Stimulated activated CD8-positive, alpha-beta memory T cell treated with anti-CD3 and anti-CD28 coated beads, Interleukin-7, amount 100 ng/mL, for 4 hours (primary cell): ENCODE data around the gene COL25A1.

Experiments
- DNase-seq, 2 donors: peaks; one replicate each; pipeline ENCODE4 v3.0.0-alpha.2; 2020; ENCODE audit warnings: low read depth in 2 of 2

The COL25A1 gene

DNA sequence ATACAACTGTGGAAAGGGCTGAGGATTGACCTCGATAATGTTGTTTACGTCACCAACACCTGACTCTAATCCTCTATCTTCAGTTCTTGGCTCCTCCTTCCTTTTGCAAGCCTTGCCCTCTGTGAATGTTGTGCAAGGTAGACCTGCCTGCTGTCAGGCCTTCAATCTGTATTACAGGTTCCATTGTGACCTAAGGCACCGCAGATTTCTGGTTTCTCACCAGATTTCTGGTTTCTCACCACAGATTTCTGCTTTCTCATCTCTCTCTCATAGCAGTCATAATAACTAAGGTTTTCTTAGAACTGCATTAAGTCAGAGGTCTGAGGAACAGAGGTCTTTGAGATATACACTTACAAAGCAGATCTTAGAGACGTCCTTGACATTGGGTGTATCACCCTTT lies 488.1 kb downstream of the COL25A1 start:
- no peak for DNase-seq

DNA sequence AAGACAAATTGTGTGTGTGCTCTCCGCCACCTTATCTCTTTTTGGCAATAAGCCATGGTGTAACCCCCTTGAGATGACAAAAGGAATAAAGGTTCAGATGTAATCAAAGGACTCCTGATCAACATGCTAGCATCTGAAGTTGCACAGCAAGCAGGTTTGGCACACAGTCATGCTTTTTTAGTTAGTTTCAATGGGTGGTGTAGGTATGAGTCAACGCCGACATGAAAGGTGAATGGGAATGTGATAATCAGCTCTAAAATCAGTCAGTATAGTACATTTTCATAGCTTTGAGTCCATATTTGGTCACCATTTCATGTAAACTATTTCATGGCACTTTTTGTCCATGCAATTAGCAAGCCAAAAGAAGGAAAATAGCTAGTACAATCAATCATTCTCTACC lies 489.2 kb downstream of the COL25A1 start:
- DNase-seq = no peak

- DNase-seq = no peak
Observed at GRCh38 chr4:108811486-108811885, 491.0 kb downstream of the COL25A1 start.

GRCh38 chr4:108810087-108810486 lies 492.4 kb downstream of the COL25A1 start:
- no peak for DNase-seq

DNA sequence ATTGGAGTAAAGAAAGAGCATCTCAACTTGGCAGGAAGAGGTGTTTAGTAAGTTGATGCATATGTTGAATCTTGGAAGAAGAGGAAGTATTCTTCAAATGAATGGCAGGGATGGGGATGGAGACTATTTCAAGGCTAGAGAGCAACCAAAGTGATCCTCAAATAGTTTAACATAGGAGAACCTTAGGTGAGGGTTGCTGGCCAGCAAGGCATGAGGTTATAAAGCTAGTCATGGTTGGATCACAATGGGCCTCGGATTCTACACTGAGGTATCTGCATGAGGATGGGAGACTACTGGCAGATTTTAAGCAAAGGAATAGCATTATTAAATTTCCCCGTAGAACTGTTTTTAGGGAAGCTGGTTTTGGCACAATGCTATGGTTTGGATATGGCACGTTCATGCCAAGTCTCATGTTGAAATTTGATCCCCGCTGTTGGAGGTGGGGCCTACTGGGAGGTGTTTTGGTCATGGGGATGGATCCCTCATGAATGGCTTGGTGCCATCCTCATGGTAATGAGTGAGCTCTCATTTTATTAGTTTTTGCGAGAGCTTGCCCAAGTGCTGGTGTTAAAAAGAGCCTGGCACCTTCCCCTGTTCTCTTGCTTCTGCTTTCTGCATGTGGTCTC lies 497.7 kb downstream of the COL25A1 start:
- no peak for DNase-seq

DNA sequence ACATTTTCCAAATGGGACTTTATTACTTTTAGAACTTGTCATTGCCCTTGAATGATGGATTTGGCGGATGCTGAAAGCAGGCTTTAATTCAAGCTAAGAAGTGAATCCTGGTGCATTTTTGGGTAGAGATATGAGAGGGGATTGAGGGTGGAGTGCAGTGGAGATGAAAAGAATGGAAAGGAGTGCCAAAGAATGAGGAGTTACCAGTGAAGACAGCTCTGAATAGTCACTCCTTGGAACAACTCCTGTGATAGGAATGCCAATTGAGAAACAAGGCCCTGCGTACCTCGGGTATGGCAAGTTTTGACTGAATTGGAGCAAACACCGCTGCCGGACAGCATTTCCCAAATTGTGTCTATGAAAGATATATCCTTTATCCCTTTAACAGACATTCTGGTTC lies 503.2 kb downstream of the COL25A1 start:
- no peak for DNase-seq

GRCh38 chr4:108796173-108796572 lies 506.3 kb downstream of the COL25A1 start:
- no peak for DNase-seq

- DNase-seq = no peak
Observed at GRCh38 chr4:108795733-108796132, 506.7 kb downstream of the COL25A1 start.

- no peak for DNase-seq
Observed at GRCh38 chr4:108794136-108794535, 508.3 kb downstream of the COL25A1 start.

- no peak for DNase-seq
Observed at GRCh38 chr4:108793415-108793814, 509.0 kb downstream of the COL25A1 start.

- DNase-seq = no peak
Observed at GRCh38 chr4:108788731-108789130, 513.7 kb downstream of the COL25A1 start.

DNA sequence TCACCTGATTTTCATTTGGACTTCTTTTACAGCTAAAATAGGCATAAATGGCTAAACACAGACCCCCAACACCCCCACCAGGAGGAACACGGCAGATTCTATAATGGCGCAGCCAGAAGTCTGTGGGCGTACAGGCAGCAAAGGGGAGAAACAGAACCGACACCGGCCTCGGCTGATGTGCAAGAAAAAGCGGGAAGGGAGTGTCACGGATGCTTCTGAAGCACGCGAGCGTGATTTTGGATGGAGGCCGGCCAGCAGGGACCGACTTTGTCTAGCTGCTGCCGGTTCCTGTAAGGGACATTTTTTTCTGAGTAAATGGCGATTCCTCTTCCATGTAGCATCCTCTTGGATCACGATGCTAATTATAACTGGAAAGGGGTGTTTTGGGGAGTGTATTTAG lies 514.7 kb downstream of the COL25A1 start:
- no peak for DNase-seq

GRCh38 chr4:108787106-108787505 lies 515.4 kb downstream of the COL25A1 start:
- DNase-seq = no peak

DNA sequence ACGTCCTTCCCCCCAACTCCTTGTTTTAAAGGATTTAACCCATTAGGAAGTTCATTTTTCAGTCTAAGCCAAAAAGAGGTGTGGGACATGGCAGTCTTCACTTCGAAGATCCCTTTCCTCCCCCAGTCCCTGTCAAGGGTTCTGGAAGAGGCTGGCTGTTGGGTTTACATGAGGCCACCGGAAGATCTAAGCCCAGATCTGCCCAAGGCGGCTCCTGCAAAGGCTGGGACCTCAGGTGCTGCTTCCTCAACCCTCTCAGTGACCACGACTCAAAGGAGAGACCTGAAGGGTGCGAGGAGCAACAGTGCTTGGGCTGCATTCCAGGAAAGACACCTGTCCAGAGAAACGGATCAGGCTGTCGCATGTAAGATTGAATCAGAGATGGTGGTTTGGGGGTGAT lies 516.1 kb downstream of the COL25A1 start:
- DNase-seq = no peak

DNA sequence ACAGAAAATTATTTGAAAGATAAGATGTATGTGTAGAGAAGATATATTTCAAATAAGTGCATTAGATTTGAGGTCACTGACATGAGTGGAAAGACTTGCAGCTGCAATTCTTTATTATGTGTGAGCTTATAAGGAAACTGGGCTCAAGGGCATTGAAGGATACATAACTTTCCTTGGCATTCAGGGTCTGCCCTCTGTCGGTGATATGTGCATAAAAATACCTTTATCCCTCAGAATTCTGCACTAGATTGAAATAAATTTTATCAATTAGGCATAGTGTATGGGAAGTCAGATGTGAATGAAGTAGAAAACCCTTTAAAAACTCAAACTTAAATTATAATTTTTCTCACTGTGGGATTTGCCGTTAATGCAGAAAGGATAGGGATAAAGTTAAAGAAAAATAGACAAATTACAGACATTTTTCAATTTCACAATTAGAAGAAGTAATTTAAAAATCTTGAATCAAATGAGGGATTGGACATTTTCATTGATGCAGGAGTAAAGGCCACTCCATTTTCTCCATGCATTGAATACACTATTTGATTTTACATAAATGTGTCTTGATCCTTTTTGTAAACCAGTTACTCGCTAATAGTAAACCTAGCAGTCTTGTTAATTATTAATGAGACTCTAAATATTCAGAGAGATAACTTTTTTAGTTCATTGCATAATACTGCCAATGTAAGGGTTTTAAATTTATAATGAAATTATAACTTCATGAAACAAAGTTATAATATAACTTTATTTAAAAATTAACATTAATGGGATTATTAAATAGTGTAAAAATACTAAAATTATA lies 518.6 kb downstream of the COL25A1 start:
- no peak for DNase-seq

GRCh38 chr4:108779958-108780357 lies 522.5 kb downstream of the COL25A1 start:
- DNase-seq = no peak

GRCh38 chr4:108777388-108777787 lies 525.1 kb downstream of the COL25A1 start:
- DNase-seq = no peak

- DNase-seq = no peak
Observed at GRCh38 chr4:108775921-108776320, 526.5 kb downstream of the COL25A1 start.

GRCh38 chr4:108774809-108775530 lies 527.5 kb downstream of the COL25A1 start:
- DNase-seq = no peak

GRCh38 chr4:108772402-108772801 lies 530.1 kb downstream of the COL25A1 start:
- DNase-seq = no peak

DNA sequence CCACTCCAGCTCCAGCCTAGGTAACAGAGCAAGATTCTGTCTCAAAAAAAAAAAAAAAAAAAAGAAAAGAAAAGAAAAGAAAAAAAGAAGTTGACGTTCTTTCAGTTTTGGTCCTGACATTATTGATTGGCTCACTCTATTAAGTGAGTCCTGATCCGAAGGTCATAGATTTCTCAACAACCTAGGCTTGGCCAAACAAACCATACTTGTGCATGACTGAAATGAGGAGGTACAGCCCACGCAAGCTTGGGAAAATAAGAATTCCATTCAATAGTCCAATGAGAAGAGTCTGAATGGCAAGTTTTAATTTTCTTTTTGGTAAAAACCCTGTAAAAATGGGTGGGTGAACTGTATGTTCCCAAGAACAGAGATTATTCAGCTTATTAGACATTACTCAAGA lies 536.4 kb downstream of the COL25A1 start:
- DNase-seq = no peak

GRCh38 chr4:108763986-108764385 lies 538.5 kb downstream of the COL25A1 start:
- DNase-seq = no peak

DNA sequence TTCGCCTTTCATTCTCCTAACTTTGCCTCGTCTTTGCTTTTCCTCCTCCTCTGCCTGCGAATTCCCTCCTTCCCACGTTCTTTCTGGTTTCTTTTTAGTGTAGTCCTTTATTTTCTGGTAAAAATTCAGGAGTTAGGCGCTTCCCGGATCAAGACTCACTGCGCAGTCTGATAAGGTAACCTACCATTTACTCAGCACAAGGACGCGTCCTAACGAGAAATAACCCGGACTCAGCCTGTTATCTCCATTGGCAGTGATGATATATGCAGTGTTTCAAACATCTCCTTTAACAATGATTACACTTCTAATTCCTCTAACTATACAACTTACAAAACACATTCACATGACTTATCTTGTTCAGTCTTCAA lies 539.2 kb downstream of the COL25A1 start:
- no peak for DNase-seq
